K562 (cell line): Measurements from ENCODE around the gene LCNL1. TPM values are rescaled to one million over a fixed set of nuclear protein-coding genes. Genes with fewer than 3 reads are reported as not detected.

ENCODE experiments used
- ARID4B ChIP-seq: sonication (generic); formaldehyde crosslinking; IDR thresholded peaks from 2 replicates; pipeline ENCODE4 v1.8.0; 2022; ENCODE audit warnings: mild to moderate bottlenecking, missing genetic modification reagents
- CEBPZ ChIP-seq: fragments of 150-350 bp; IDR thresholded peaks from 2 replicates; pipeline ENCODE4 v1.6.1; 2014; ENCODE audit warnings: low read depth, mild to moderate bottlenecking, low read length, borderline replicate concordance
- CGGBP1 ChIP-seq: fragments of 250-450 bp; sonication (Bioruptor Pico); IDR thresholded peaks from 2 replicates; pipeline ENCODE4 v1.9.0; 2021; ENCODE audit warnings: mild to moderate bottlenecking
- CREB5 ChIP-seq: fragments of 250-450 bp; sonication (Bioruptor Pico); IDR thresholded peaks from 2 replicates; pipeline ENCODE4 v1.5.0; 2020; ENCODE audit warnings: mild to moderate bottlenecking
- CTCF ChIP-seq, 3 experiments: IDR thresholded peaks in 2 of 3; conservative IDR thresholded peaks in 1 of 3; 2 replicates each; pipeline ENCODE4 v1.5.1; 2011 to 2012; ENCODE audit warnings: low read length in 3 of 3, mild to moderate bottlenecking in 3 of 3, control low read depth in 2 of 3, improper control_type of control experiment in 1 of 3, inconsistent platforms in 1 of 3, low read depth in 1 of 3, mixed read lengths in 1 of 3, moderate library complexity in 1 of 3; ENCODE audit not compliant: insufficient read depth in 2 of 3
- KDM5B ChIP-seq: fragments of 200-600 bp; sonication (generic); IDR thresholded peaks from 2 replicates; pipeline ENCODE4 v1.6.1; 2012; ENCODE audit warnings: low read depth, mild to moderate bottlenecking, moderate library complexity, low read length, control low read depth, inconsistent platforms; ENCODE audit not compliant: insufficient replicate concordance
- ZBTB12 ChIP-seq: fragments of 250-450 bp; sonication (Bioruptor Pico); IDR thresholded peaks from 2 replicates; pipeline ENCODE4 v1.4.0; 2020
- ZBTB7A ChIP-seq: IDR thresholded peaks from 2 replicates; pipeline ENCODE4 v1.6.1; 2011; ENCODE audit warnings: low read depth, mild to moderate bottlenecking, low read length, moderate library complexity, borderline replicate concordance; ENCODE audit not compliant: control insufficient read depth
- ZNF280B ChIP-seq: fragments of 250-450 bp; sonication (Bioruptor Pico); IDR thresholded peaks from 2 replicates; pipeline ENCODE4 v1.5.1; 2021; ENCODE audit warnings: mild to moderate bottlenecking
- polyA plus RNA-seq, 8 experiments: library from polyadenylated mRNA; depleted of rRNA in 4 of 8; stranded (reverse) in 5 of 8; unstranded in 3 of 8; fragments of >200 nt; fragmentation: Nextera tagmentation in 2 of 8; fragmentation: Illumina TruSeq in 1 of 8; extraction: Ambion mirVana in 2 of 8; extraction: Trizol in 1 of 8; gene quantifications; 2 replicates each; pipeline versions ENCODE4 v1.2.1 to v1.2.3, GENCODE V29; 2011 to 2014; ENCODE audit warnings: inconsistent platforms in 1 of 8, missing spikeins in 1 of 8
- total RNA-seq, 7 experiments: library from RNA; depleted of rRNA in 6 of 7; stranded (reverse); fragments of >200 nt in 6 of 7; fragmentation: Illumina TruSeq in 2 of 7; extraction: Trizol in 2 of 7; gene quantifications; 2 replicates each; pipeline versions ENCODE4 v1.2.1 to v1.2.3, GENCODE V29; 2011 to 2021; ENCODE audit warnings: low replicate concordance in 1 of 7

LCNL1 gene
- total and polyA plus RNA-seq, 9 of the 15 experiments (the other 6 are each of a cell fraction or from before 2014, with no cell fraction given): 0.04 to 0.16 (median 0.04) TPM; not detected in 4

GRCh38 chr9:136996361-136997292 is 13.8 kb downstream of the LCNL1 start, which contains the start of gene CLIC3 (continued):
- TF ChIP-seq CGGBP1 (no peak), CTCF (IDR thresholded peaks at IDR 0.05 in 2 of 3, conservative IDR thresholded peaks at IDR 0.05 in 1 of 3; ENCODE audit: insufficient read depth in 2 of 3, low read depth in 1 of 3, low read length in 3 of 3) (no peak), KDM5B (peak; percentile 53), ZBTB7A (peak; percentile 61), ARID4B (peak; percentile 72), CREB5 (CRISPR knock-in tag) (no peak), CEBPZ (no peak), ZNF280B (CRISPR knock-in tag) (no peak), ZBTB12 (no peak)
